GM18951 (cell line): ENCODE results near the gene IGFBPL1.
"Not testable (repeated sequence)": the region's sequence is repeated elsewhere in the genome, so short reads cannot be mapped to it uniquely, and the experiment has no call there.

Source experiments
- POLR2A ChIP-seq: IDR thresholded peaks from 4 replicates; pipeline ENCODE4 v1.6.1; 2011; ENCODE audit warnings: mild to moderate bottlenecking; ENCODE audit not compliant: insufficient read length, insufficient read depth; ENCODE audit errors: extremely low read depth
- in situ Hi-C: fragments of 300-500 bp; cut with MboI; formaldehyde crosslinking; loops from one replicate; pipeline ENCODE4 v1.12.0; 2022; ENCODE audit warnings: low sequenced_read_pairs, mixed read lengths, inconsistent platforms; ENCODE audit not compliant: unreplicated experiment

The IGFBPL1 gene

GRCh38 chr9:38401994-38402393 lies 22.3 kb downstream of the IGFBPL1 start:
- in situ Hi-C loops = no loop called here
- TF ChIP-seq POLR2A = no peak

GRCh38 chr9:38399191-38399590 lies 25.1 kb downstream of the IGFBPL1 start:
- in situ Hi-C loops = not testable (repeated sequence)

GRCh38 chr9:38396371-38396671 lies 27.9 kb downstream of the IGFBPL1 start:
- TF ChIP-seq POLR2A = no peak
- in situ Hi-C loops = no loop called here

GRCh38 chr9:38395653-38396370 lies 28.4 kb downstream of the IGFBPL1 start:
- no peak for TF ChIP-seq POLR2A
- in situ Hi-C loops = no loop called here

GRCh38 chr9:38394416-38394815 lies 29.8 kb downstream of the IGFBPL1 start:
- in situ Hi-C loops = no loop called here
- TF ChIP-seq POLR2A = no peak

- in situ Hi-C loops = no loop called here
- TF ChIP-seq POLR2A = no peak
These were observed 31.0 kb downstream of the IGFBPL1 start for GRCh38 chr9:38393128-38393796.

GRCh38 chr9:38392235-38393127 lies 31.8 kb downstream of the IGFBPL1 start, which contains the start of gene ALDH1B1:
Gene ALDH1B1 (plus strand): TSS chr9:38392702. CDS start chr9:38395749, 3,047 bp downstream.
- in situ Hi-C loops = no loop called here
- peak; percentile 68 for TF ChIP-seq POLR2A

- in situ Hi-C loops = no loop called here
These were observed 32.8 kb downstream of the IGFBPL1 start for GRCh38 chr9:38391278-38392118.

GRCh38 chr9:38390851-38391250 lies 33.4 kb downstream of the IGFBPL1 start:
- in situ Hi-C loops = no loop called here
- no peak for TF ChIP-seq POLR2A

More at GRCh38 chr9:38391278-38392118, 32.8 kb downstream of the IGFBPL1 start:
- no peak for TF ChIP-seq POLR2A

GRCh38 chr9:38390442-38390841 lies 33.8 kb downstream of the IGFBPL1 start:
- in situ Hi-C loops = no loop called here
- TF ChIP-seq POLR2A = no peak

- in situ Hi-C loops = no loop called here
- no peak for TF ChIP-seq POLR2A
These were observed 34.9 kb downstream of the IGFBPL1 start for GRCh38 chr9:38389313-38389712.

- in situ Hi-C loops = no loop called here
- no peak for TF ChIP-seq POLR2A
These were observed 35.7 kb downstream of the IGFBPL1 start for GRCh38 chr9:38388283-38389223.
